Vagina (tissue), 2 donors: ENCODE measurements around the gene AMOTL1.

Source experiments
- POLR2A ChIP-seq, 2 donors: fragments of 450-650 bp; IDR thresholded peaks; one replicate each; pipeline ENCODE4 v1.6.1; 2017; ENCODE audit warnings: antibody characterized with exemption in 2 of 2, mild to moderate bottlenecking in 2 of 2, moderate library complexity in 2 of 2
- TF ChIP-seq, protein P1 (sequence below), 3 experiments: fragments of 450-650 bp in 2 of 3; fragments of 200-600 bp in 1 of 3; sonication (generic) in 1 of 3; IDR thresholded peaks; one replicate each; pipeline ENCODE4 v1.5.1; 2017 to 2019; ENCODE audit warnings: antibody characterized with exemption in 3 of 3, mild to moderate bottlenecking in 2 of 3, moderate library complexity in 2 of 3

- TF ChIP-seq POLR2A (IDR thresholded peaks at IDR 0.05): no peak
- TF ChIP-seq, protein P1, sequence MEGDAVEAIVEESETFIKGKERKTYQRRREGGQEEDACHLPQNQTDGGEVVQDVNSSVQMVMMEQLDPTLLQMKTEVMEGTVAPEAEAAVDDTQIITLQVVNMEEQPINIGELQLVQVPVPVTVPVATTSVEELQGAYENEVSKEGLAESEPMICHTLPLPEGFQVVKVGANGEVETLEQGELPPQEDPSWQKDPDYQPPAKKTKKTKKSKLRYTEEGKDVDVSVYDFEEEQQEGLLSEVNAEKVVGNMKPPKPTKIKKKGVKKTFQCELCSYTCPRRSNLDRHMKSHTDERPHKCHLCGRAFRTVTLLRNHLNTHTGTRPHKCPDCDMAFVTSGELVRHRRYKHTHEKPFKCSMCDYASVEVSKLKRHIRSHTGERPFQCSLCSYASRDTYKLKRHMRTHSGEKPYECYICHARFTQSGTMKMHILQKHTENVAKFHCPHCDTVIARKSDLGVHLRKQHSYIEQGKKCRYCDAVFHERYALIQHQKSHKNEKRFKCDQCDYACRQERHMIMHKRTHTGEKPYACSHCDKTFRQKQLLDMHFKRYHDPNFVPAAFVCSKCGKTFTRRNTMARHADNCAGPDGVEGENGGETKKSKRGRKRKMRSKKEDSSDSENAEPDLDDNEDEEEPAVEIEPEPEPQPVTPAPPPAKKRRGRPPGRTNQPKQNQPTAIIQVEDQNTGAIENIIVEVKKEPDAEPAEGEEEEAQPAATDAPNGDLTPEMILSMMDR (IDR thresholded peaks at IDR 0.05): no peak
Observed at GRCh38 chr11:94796190-94796580, 28.0 kb downstream of the AMOTL1 start.
